GM19025 (cell line): ENCODE measurements around the gene C5orf22.
"Not testable (repeated sequence)": the region's sequence is repeated elsewhere in the genome, so short reads cannot be mapped to it uniquely, and the experiment has no call there.

ENCODE experiments used
- ATAC-seq: cut with Tn5 transposase; IDR thresholded peaks from one replicate; pipeline ENCODE4 v1.9.1; 2021; ENCODE audit warnings: mild to moderate bottlenecking, low read depth, moderate library complexity; ENCODE audit not compliant: unreplicated experiment

Gene C5orf22

GRCh38 chr5:31551878-31552277 is 19.8 kb downstream of the C5orf22 start:
- no peak for ATAC-seq

- ATAC-seq, result no peak
Measured at GRCh38 chr5:31553863-31554262, 21.8 kb downstream of the C5orf22 start.

- ATAC-seq, result no peak
Measured at GRCh38 chr5:31554552-31554951, 22.5 kb downstream of the C5orf22 start.

- ATAC-seq, result no peak
Measured at GRCh38 chr5:31556461-31556860, 24.4 kb downstream of the C5orf22 start.

GRCh38 chr5:31559942-31560341 is 27.8 kb downstream of the C5orf22 start:
- no peak for ATAC-seq

- no peak for ATAC-seq
Measured at GRCh38 chr5:31561946-31562345, 29.8 kb downstream of the C5orf22 start.

- ATAC-seq, result no peak
Measured at GRCh38 chr5:31563216-31563615, 31.1 kb downstream of the C5orf22 start.

GRCh38 chr5:31566362-31566761 is 34.3 kb downstream of the C5orf22 start:
- not testable (repeated sequence) for ATAC-seq

- no peak for ATAC-seq
Measured at GRCh38 chr5:31568302-31568835, 36.3 kb downstream of the C5orf22 start.

- ATAC-seq, result no peak
Measured at GRCh38 chr5:31569068-31569467, 37.0 kb downstream of the C5orf22 start.

GRCh38 chr5:31573494-31574142 is 41.5 kb downstream of the C5orf22 start:
- ATAC-seq, result no peak

- ATAC-seq, result no peak
Measured at GRCh38 chr5:31574772-31575171, 42.7 kb downstream of the C5orf22 start.

- no peak for ATAC-seq
Measured at GRCh38 chr5:31577438-31577837, 45.3 kb downstream of the C5orf22 start.

- ATAC-seq, result no peak
Measured at GRCh38 chr5:31579558-31579957, 47.5 kb downstream of the C5orf22 start.

GRCh38 chr5:31581498-31582099 is 49.5 kb downstream of the C5orf22 start:
- no peak for ATAC-seq

- ATAC-seq, result no peak
Measured at GRCh38 chr5:31583129-31583528, 51.0 kb downstream of the C5orf22 start.

GRCh38 chr5:31585166-31585894 is 53.2 kb downstream of the C5orf22 start:
- no peak for ATAC-seq

GRCh38 chr5:31585895-31586270 is 53.8 kb downstream of the C5orf22 start:
- ATAC-seq, result no peak

- no peak for ATAC-seq
Measured at GRCh38 chr5:31587546-31587945, 55.4 kb downstream of the C5orf22 start.

- ATAC-seq, result no peak
Measured at GRCh38 chr5:31593665-31594064, 61.6 kb downstream of the C5orf22 start.

- no peak for ATAC-seq
Measured at GRCh38 chr5:31596354-31596753, 64.3 kb downstream of the C5orf22 start.
